RWPE2 (cell line): ENCODE data around the gene EPS8L2.

Source experiments
- ATAC-seq: fragments of 200-7000 bp; cut with Tn5 transposase; 3 replicates; pipeline ENCODE4 v1.9.1; 2021; ENCODE audit warnings: low read depth
- DNase-seq: peaks from one replicate; pipeline ENCODE4 v3.0.0-alpha.2; 2020; ENCODE audit warnings: low spot score
- H3K27ac ChIP-seq: fragments of 450-650 bp; 2 replicates; pipeline ENCODE4 v1.5.1; 2017; ENCODE audit warnings: mild to moderate bottlenecking; ENCODE audit not compliant: poor library complexity, severe bottlenecking
- H3K27me3 ChIP-seq: fragments of 250-450 bp; sonication (Bioruptor Pico); 2 replicates; pipeline ENCODE4 v1.5.1; 2021; ENCODE audit warnings: mild to moderate bottlenecking, moderate library complexity; ENCODE audit not compliant: insufficient read depth, poor library complexity, severe bottlenecking
- H3K36me3 ChIP-seq: fragments of 250-450 bp; sonication (Bioruptor Pico); 2 replicates; pipeline ENCODE4 v1.5.1; 2020; ENCODE audit warnings: low read depth, mild to moderate bottlenecking, moderate library complexity
- H3K4me1 ChIP-seq: fragments of 250-450 bp; sonication (Bioruptor Pico); 2 replicates; pipeline ENCODE4 v1.5.1; 2021; ENCODE audit warnings: mild to moderate bottlenecking, moderate library complexity; ENCODE audit not compliant: insufficient read depth, poor library complexity, severe bottlenecking
- H3K4me3 ChIP-seq: fragments of 250-450 bp; sonication (Bioruptor Pico); 2 replicates; pipeline ENCODE4 v1.5.1; 2021; ENCODE audit warnings: mild to moderate bottlenecking, moderate library complexity; ENCODE audit not compliant: severe bottlenecking
- H3K9me3 ChIP-seq: fragments of 250-450 bp; sonication (Bioruptor Pico); 2 replicates; pipeline ENCODE4 v1.5.1; 2021; ENCODE audit warnings: mild to moderate bottlenecking, moderate library complexity; ENCODE audit not compliant: severe bottlenecking
- TF ChIP-seq, protein P1 (sequence below): fragments of 450-650 bp; IDR thresholded peaks from one replicate; pipeline ENCODE4 v1.5.1; 2017; ENCODE audit warnings: mild to moderate bottlenecking, moderate library complexity; ENCODE audit not compliant: poor library complexity, severe bottlenecking

EPS8L2 gene

DNA sequence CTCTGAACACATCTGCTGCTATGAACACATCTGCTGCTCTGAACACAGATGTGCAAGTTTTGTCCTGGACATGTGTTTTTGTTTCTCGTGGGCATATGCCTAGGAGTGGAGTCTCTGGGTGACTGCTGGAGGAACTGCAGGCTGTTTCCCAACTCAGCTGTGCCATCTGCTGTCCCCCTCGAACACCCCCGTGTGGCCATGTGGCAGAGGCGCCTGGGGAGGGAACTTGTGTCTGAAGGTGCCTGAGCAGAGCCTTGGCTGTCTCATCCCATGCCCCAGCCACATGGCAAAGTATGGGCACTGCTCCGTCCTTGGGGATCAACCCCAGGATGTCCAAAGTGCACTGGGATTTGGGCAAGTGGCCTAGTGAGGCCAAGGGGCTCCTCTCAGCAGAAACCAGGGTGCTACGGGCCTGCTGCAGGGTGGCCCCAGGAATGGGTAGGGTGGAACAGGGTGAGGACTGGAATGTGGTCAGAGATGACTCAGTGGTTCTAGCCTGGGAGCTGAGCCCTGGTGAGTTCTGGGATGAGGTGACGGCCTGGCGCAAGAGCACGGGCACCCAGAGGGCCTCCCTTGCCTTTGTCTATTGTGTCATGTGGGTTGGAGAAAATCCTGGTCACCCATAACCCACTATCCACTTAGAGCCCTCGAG, 56.5 kb downstream of the EPS8L2 start:
- H3K4me1 ChIP-seq, result peaks cover 16% of the 10 kb centered on the region
- no peaks in the 10 kb centered on the region for H3K9me3 ChIP-seq
- ATAC-seq, result peak; percentile 90
- peaks cover 84% of the 10 kb centered on the region for H3K36me3 ChIP-seq
- TF ChIP-seq, protein P1, sequence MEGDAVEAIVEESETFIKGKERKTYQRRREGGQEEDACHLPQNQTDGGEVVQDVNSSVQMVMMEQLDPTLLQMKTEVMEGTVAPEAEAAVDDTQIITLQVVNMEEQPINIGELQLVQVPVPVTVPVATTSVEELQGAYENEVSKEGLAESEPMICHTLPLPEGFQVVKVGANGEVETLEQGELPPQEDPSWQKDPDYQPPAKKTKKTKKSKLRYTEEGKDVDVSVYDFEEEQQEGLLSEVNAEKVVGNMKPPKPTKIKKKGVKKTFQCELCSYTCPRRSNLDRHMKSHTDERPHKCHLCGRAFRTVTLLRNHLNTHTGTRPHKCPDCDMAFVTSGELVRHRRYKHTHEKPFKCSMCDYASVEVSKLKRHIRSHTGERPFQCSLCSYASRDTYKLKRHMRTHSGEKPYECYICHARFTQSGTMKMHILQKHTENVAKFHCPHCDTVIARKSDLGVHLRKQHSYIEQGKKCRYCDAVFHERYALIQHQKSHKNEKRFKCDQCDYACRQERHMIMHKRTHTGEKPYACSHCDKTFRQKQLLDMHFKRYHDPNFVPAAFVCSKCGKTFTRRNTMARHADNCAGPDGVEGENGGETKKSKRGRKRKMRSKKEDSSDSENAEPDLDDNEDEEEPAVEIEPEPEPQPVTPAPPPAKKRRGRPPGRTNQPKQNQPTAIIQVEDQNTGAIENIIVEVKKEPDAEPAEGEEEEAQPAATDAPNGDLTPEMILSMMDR, result peak; percentile 62
- no peaks in the 10 kb centered on the region for H3K27me3 ChIP-seq
- no peak overlapping the region for H3K4me3 ChIP-seq
- DNase-seq, result peak; percentile 72
- peak overlapping the region; percentile 87 for H3K27ac ChIP-seq

DNA sequence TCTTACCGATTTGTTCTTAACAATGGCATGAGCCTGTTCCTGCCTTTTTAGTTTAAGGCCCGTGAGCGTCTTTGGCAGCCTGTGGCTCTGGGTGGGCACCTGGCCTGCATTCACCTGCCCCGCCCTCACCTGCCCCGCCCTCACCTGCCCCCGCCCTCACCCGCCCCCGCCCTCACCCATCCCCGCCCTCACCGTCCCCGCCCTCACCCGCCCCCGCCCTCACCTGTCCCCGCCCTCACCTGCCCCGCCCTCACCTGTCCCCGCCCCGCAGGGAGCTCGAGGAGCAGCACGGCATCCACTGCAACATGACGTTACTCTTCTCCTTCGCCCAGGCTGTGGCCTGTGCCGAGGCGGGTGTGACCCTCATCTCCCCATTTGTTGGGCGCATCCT, 57.0 kb downstream of the EPS8L2 start:
- Histone ChIP-seq H3K27ac (peak overlapping the region; percentile 87), H3K4me1 (peaks cover 16% of the 10 kb centered on the region), H3K27me3 (no peaks in the 10 kb centered on the region), H3K36me3 (peaks cover 81% of the 10 kb centered on the region), H3K4me3 (no peak overlapping the region), H3K9me3 (no peaks in the 10 kb centered on the region)
- TF ChIP-seq, protein P1, result no peak
- DNase-seq (no peak), ATAC-seq (peak; percentile 51)

DNA sequence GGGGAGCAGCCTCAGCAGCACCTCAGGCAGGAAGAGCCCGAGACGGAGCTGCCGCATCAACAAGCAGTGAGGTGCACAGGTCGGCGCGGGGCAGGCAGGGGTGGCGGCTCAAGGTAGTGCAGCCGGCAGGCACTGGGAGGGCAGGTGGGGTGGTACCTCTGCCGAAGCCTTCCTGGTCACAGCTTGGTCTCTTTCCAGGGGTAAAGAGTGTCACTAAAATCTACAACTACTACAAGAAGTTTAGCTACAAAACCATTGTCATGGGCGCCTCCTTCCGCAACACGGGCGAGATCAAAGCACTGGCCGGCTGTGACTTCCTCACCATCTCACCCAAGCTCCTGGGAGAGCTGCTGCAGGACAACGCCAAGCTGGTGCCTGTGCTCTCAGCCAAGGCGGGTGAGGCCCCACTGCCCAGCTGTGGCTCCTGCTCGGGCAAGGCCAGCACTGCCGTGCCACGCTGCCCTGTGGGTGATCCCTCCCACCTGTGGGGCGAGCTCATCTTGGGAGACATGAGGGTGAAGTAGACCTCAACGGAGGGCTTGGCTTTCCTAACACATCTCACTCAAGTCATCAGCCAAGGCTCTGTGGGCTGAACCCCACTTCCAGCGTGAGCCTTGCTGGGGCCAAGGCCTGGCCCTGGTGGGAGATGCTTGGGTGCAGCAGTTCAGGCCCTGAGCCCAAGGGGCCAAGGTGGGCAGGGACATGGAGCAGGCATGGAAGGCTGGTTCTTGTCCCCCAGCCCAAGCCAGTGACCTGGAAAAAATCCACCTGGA, 57.7 kb downstream of the EPS8L2 start:
- peak overlapping the region; percentile 87 for H3K27ac ChIP-seq
- no peaks in the 10 kb centered on the region for H3K27me3 ChIP-seq
- H3K36me3 ChIP-seq, result peaks cover 84% of the 10 kb centered on the region
- TF ChIP-seq, protein P1, result no peak
- no peaks in the 10 kb centered on the region for H3K9me3 ChIP-seq
- DNase-seq, result no peak
- ATAC-seq, result peak; percentile 4
- no peak overlapping the region for H3K4me3 ChIP-seq
- peaks cover 16% of the 10 kb centered on the region for H3K4me1 ChIP-seq

DNA sequence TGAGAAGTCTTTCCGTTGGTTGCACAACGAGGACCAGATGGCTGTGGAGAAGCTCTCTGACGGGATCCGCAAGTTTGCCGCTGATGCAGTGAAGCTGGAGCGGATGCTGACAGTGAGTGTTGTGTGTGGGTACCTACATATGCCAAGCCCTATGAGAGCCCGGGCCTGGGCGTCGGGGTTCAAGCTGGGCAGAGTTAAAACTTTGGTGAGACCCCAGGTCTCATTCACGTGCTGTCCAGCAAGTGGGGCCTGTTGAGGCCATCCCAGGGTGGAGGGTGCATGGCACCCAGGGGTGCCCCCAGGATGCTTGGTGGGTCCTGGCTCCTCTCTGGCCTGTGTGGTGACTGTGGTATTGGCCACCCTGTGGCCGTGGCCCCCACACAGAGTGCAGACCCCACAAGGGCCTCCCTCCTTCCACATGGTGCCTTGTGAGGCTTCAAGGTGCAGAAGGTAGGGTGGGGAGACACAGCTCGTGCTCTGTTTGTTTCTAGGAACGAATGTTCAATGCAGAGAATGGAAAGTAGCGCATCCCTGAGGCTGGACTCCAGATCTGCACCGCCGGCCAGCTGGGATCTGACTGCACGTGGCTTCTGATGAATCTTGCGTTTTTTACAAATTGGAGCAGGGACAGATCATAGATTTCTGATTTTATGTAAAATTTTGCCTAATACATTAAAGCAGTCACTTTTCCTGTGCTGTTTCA, 58.4 kb downstream of the EPS8L2 start:
- no peaks in the 10 kb centered on the region for H3K27me3 ChIP-seq
- TF ChIP-seq, protein P1, result no peak
- H3K9me3 ChIP-seq, result no peaks in the 10 kb centered on the region
- peak overlapping the region; percentile 87 for H3K27ac ChIP-seq
- DNase-seq (no peak), ATAC-seq (no peak)
- H3K4me3 ChIP-seq, result no peak overlapping the region
- peaks cover 16% of the 10 kb centered on the region for H3K4me1 ChIP-seq
- peaks cover 84% of the 10 kb centered on the region for H3K36me3 ChIP-seq
